Stimulated activated CD8-positive, alpha-beta memory T cell treated with anti-CD3 and anti-CD28 coated beads, Interleukin-15, amount 100 ng/mL, for 48 hours (primary cell): ENCODE results near the gene MAZ.

Experiments used
- DNase-seq, 2 donors: peaks; one replicate each; pipeline ENCODE4 v3.0.0-alpha.2; 2020; ENCODE audit warnings: low read depth in 2 of 2

The MAZ gene

GRCh38 chr16:29854520-29855100 lies 48.3 kb downstream of the MAZ start:
- DNase-seq = no peak

GRCh38 chr16:29857133-29857760 lies 50.9 kb downstream of the MAZ start:
- no peak for DNase-seq

- DNase-seq = no peak
These were observed 52.0 kb downstream of the MAZ start for GRCh38 chr16:29858149-29858849.

GRCh38 chr16:29858974-29859373 lies 52.6 kb downstream of the MAZ start:
- DNase-seq = no peak

- DNase-seq = no peak
These were observed 53.9 kb downstream of the MAZ start for GRCh38 chr16:29860218-29860617.
